HG03521 (cell line): ENCODE results near the gene PTPRZ1.

ENCODE experiments used
- ATAC-seq: cut with Tn5 transposase; IDR thresholded peaks from one replicate; pipeline ENCODE4 v1.9.1; 2021; ENCODE audit warnings: mild to moderate bottlenecking, moderate library complexity; ENCODE audit not compliant: unreplicated experiment

Gene PTPRZ1

DNA sequence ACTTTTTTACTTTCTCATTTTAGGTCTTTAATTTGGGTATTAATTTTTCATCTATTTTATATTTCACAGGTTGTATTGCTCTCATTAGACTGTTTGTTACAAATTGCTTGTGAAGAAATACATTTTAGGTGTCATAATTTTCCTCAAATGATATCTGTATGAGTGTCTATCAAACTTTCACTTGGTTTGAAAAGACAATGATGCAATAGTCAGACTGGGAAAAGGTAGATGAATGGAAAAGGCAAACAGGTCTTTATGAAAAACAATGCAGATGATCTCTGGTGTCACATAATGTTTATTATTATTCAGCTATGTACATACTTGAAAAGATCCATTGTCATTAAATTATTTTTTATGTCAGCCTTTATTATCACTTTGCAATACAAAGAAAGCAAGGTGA is 80.2 kb downstream of the PTPRZ1 start:
- ATAC-seq, result no peak

DNA sequence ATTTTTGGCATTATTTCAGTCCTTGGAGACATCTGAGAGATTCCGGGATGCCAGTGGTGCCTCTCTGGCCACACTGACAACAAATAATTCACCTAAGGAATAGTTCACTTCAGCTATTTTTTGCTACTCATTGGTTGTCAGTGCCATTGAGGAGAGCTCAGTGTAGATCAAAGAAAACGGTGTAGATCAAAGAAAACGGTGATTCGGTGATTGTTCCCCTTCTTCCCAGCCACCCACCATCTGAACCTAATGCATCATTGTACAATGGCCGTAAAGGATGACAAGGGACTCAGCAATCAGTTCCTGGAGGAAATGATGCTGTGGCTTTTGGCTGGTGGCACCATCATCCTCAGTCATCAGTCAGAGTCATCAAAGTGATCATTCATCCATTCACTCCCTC is 80.6 kb downstream of the PTPRZ1 start:
- ATAC-seq, result no peak

DNA sequence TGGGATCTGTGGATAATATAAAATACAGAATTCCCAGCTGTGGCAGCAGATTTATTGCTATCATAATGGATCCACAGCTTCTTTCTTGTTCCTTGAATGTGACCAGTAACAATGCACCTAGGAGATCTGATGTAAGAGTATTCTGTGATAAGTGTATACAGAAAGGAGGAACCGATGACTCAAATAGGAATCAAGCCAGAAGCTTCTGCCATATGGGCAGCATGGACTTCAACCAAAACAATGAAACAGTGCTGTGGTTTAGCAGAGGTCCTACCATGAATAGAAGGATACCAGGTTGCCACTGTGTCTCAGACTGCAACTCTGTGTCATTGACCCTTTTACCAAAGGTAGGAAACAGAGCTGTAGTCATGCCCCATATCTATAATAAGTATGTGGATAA is 81.8 kb downstream of the PTPRZ1 start:
- ATAC-seq, result no peak

DNA sequence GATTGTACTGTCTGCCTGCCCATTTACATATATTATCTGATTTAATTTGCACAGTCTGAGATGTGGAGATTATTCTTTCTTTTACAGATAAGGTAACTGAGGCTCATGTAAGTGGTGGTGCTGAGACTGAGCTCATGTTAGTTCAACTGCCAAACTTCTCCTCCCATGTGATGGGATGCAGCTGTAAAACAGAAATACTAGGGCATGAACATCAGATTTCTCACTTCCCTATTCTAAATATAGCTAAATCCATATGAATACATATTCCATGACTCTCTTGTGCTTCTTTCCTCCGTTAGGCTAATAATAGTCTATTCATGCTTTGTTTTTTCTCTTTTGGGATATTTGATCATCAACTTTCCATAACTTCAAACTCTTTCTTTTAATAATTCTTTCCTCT is 84.7 kb downstream of the PTPRZ1 start:
- no peak for ATAC-seq

DNA sequence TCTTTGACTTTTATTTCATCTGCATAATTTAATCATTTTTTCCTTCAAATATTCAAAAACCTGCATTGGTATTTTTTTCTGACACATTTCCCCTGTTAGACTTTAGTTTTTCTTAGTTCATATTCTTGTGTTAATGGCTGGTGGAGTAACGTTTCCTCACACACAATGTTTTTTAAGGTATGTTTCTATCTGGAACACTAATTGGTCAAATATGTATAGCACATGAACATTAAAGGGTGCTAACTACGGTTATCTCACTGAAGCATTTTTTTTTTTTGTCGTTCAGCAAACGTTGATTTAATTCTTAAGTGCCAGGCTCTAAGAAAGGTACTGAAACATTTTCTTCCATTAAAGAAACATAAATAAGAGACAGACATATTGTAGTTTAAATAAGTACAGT is 87.7 kb downstream of the PTPRZ1 start:
- ATAC-seq, result no peak

DNA sequence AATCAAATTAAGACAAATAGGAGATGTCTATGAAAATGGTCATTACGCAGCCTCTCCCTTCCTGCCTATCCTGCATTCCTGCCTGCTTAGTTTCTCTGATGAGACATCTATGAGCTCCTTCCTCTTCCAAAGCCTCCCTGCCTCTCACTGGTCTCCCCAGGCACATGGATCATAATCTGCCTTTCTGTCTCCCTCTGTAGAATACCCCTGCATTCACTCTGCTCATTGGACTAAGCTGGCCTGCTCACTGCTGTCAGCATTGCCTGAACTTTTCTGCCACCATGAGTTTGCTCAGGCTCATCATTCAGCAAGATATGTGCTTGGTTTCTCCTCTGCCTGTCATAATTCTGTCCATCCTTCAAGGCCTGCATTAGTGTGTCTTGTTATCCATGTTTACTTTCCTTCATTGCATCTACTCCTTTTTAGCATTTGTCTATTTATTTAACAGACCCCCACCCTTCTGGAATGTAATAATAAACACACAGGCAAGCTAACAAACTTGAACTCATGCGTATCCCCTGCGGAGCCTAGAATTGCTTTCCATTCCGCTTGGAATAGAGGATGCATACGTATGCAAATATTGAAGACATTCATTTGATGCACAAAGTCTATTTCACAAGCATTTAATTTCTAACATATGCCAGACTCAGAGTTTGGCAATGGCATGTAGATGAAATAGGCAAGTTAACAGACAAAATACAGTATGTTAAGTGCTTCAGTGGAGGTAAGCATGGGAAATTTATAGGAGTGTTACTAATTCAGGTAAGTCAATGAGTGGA is 88.3 kb downstream of the PTPRZ1 start:
- no peak for ATAC-seq

DNA sequence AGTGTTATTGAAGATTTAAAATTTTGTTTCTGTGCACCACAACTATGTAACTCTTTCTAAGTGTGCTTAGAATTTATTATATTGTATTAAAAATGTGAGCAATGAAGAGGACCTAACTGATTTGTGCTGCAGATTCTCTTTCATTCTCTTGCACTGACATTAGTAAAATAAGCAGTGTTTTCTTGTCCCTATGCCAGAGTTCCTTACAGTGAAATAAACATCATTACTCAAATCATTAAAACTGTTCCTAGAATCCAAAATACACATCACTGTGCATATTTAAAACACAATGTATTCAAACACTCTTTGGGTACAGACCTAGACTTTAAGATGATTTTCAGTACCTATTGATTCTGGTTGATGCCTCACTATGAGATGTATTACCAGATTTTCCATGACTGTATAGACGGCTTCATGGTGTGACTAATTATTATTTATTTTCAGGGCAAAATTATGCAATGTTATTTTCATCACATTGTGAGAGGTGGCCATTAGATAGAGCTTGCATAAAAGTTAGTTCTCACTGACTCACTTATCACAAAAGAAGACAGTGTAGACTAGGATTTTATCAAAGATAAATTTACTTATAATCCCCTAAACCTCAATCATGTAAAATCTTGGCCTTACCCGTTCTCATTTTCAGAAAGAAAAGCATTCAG is 93.4 kb downstream of the PTPRZ1 start:
- ATAC-seq, result no peak

DNA sequence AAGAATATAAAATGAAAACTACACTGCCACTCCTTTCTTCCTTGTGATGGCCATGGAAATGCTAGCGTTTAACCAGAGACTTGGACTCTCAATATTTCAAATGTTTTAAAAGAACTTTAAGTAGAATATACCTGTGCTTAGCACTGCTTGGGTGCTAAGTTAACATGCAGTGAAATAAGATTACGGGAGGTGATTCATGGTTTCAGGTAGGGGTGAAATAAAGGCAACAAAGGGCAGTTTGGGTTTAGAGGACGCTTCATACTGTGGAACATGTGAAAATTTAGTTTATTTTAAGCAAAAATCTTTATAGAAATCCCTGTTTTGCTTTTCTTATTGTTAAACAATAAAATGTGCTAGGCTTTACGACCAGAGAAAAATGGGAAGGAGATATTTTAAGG is 94.0 kb downstream of the PTPRZ1 start:
- ATAC-seq, result no peak

DNA sequence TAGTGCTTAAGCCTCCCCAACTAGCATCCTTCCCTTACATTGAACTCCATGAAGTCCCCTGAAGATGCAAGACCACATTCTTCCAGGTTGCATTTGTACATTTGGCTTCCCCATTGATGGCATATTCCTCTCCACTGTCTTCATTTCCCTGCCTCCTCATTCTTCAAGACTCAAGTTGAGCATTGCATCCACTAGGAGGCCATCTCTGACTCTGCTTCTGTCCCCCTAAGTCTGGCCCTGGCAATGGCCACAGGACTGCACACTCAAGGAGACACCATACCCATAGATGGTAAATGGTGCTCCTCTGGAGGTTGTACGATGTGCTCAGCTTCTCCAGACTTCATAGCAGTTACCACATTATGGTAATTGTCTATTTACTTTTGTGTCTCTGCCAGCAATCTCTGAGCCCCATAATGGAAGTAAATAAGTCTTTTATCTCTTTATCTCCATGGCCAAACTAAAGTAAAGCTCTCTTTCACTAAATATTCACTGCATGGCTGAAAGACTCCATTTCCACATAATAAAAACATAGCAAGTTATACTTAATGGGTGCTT is 112.6 kb downstream of the PTPRZ1 start:
- ATAC-seq, result no peak

DNA sequence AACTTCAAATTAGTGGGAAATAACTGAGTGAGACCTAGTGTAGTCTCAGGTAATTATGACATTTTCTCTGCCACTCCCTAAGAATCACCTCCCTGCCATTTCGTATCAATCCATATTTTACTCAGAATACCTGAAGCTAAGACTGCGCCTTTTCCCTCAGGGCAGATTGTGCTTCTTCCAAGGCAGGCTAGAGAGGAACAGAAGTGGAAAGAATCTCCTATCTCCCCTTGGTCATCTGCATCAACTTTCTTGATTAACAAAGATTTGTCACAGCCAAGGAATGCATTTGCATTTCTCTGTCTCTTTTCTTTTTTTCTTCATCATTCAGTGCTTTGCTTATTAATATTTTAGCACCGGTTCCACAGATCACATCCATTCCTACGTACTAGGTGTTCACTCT is 119.1 kb downstream of the PTPRZ1 start:
- no peak for ATAC-seq

DNA sequence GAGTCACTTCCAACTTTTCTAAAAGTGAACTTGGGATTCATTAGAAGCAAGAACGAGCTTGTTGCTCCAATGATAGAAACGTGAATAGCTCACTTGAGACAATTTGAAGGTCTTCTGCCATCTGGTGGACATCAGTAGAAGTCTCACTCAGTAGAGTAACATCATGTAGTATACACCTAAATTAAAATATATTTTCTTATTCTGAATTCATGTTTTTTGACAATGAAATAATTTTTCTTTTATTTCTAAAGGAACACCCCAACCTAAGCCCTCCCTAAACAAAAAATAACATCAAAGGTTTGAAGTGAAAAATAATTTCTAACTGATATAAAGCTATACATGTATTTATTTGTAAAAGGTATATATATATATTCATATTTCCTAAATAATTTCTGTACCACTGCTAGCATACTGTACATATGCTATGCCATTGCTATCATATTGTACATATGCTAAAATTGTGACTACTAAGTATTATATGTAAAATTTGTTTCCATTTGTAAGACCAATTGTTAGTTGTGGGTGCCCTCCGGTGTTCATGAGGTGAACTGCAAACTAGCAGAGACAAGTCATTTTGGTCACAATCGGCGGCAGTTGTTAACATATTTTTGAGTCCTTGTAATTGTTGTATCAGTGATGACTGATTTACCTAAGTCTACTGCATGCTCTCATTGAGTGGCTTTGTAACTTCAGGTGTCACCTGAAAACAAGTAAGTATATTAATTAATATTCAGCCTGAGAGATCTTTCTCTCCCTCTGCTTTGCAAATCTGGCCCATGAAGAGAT is 121.9 kb downstream of the PTPRZ1 start:
- ATAC-seq, result peak; percentile 94

DNA sequence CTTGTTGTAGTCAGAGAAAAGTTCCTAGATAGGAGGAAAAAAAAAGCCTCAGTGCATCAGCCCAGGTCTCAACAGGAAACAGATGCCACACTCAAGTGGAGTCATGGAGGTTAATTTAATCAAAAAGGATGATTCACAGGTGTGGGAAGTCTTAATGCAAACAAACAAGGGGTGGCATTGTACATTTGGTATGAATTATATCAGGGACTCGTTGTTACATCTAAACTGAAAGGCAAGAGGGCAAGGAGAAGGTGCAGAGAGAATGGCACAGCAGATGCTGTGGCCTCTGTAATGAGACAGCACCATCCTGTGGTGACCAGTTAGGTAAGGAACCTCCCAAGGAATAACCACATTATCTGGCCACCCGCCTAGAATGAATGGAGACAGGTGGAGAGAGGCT is 133.7 kb downstream of the PTPRZ1 start:
- no peak for ATAC-seq

DNA sequence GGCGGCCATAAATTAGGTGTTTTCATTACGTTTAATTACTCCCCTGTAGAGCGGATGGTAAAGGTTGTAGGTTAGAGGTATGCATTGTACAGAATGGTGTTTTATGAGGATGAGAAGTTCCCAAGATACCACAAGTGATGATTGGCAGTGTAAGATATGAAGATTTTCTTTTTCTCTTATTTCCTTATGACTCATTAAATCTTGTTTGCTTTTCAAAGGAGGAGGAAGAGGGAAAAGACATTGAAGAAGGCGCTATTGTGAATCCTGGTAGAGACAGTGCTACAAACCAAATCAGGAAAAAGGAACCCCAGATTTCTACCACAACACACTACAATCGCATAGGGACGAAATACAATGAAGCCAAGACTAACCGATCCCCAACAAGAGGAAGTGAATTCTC is 137.2 kb downstream of the PTPRZ1 start:
- no peak for ATAC-seq

DNA sequence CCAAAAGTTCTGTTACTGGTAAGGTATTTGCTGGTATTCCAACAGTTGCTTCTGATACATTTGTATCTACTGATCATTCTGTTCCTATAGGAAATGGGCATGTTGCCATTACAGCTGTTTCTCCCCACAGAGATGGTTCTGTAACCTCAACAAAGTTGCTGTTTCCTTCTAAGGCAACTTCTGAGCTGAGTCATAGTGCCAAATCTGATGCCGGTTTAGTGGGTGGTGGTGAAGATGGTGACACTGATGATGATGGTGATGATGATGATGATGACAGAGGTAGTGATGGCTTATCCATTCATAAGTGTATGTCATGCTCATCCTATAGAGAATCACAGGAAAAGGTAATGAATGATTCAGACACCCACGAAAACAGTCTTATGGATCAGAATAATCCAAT is 140.1 kb downstream of the PTPRZ1 start:
- peak; percentile 64 for ATAC-seq

DNA sequence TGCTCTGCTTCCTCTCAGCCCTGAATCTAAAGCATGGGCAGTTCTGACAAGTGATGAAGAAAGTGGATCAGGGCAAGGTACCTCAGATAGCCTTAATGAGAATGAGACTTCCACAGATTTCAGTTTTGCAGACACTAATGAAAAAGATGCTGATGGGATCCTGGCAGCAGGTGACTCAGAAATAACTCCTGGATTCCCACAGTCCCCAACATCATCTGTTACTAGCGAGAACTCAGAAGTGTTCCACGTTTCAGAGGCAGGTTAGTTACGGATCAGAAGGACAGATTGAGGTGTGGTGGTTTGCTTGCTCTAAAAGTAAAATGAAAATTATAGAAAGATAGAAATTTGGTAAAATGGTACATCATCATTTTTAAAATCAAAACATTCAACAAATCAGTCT is 140.7 kb downstream of the PTPRZ1 start:
- ATAC-seq, result no peak

DNA sequence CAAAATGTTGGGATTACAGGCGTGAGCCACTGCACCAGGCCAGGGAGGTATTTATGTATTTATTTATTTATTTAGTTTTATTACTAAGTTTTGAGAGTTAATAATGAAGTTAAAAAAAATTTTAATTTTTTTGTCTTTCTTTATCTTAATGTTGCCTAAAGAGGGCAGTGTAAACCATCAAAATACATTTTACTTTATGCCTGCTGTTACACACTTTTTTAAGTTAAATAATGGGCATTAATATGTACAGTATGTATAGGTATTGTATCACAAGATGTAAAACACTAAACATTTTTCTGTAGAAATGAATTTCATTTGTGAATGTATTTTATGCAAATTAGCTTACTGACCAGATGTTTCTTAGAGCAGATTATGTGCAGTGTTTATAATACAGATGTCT is 141.7 kb downstream of the PTPRZ1 start:
- ATAC-seq, result no peak

DNA sequence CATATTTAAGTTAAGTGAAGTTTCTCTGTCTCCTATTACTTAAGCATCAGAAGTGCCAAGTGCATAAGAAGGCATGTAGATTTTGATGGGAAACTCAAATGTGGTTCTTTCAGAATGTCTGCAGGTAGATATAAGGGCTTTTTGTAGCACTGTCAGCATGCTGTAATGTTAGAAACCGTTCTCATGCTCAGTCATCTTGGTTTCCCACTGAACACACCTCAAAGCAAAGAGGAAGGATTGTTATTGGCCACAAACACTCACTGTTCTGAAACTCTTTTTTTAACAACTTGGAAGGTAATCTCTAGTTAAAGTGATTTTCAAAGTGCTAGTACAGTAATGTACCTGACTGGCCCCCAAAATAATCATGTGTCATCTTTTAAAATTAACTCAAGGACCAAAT is 145.1 kb downstream of the PTPRZ1 start:
- no peak for ATAC-seq

DNA sequence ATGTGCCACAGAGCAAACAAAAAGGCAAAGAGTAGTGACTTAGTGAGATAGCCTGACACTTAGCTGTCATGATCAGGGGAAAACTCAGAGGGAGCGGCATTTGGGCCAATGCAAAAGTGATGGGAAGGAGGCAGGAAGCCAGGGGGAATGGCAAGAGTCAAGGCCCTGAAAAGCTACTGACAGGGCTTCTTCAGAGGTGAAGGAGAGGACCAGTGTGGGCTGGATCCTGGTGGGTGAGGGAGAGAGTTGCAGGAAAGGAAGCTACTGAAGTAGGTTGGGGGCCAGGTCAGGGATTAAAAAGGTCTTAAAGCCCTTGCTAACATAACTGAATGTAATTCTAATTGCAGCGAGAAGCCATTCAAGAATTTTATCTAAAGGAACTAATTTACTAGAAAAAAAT is 154.1 kb downstream of the PTPRZ1 start:
- ATAC-seq, result no peak

DNA sequence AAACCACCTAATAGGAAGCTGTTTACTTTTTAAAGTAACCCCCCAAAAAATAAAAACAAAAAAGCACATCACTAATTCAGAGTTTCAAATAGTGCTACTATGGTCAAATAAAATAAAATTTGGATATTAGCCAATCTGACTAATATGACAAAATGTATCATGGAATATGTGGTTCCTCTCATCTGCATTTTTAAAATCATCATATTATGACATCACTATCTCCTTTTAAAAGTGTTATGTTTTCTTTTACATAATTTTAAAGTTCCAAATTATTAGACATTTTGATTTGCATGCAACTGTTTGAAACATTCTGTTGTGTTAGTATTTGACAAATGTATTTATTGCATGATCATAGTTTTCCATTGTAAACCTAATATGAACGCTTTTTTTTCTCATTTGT is 160.7 kb downstream of the PTPRZ1 start:
- no peak for ATAC-seq

DNA sequence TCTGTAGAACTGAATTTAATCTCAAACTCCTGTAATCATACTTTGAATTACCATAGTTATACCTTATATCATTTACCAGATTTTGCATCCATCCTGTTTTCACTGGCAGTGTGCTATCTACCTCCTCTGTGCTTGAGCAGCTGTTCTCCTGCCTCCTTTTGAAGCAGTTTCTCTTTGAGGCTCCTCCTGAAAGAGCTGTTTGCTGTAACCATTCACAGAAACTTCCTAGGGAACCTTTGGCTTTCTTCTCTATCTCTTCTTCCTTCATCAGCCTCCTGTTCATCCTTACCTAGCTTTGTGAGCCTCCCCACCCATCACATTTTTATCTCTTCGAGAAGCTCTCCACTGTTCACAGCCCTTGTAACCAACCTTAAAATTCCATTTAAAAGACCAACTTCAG is 162.9 kb downstream of the PTPRZ1 start:
- ATAC-seq, result no peak

DNA sequence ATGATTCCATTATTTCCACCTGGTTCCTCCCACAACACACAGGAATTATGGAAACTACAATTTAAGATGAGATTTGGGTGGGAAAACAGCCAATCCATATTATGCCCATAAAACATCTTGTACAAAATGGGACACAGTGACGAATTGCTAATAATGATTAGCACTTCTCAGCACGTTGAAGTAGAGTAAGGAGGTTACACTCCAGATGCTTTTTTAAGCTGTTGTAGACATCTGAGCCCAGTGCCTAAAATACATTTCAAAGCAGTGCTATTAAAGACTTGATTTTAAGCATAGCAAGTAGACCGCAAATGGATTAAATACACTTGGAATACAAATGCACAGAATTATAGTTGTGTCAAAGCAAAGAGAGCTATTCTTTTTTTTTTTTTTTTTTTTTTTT is 165.2 kb downstream of the PTPRZ1 start:
- ATAC-seq, result no peak

DNA sequence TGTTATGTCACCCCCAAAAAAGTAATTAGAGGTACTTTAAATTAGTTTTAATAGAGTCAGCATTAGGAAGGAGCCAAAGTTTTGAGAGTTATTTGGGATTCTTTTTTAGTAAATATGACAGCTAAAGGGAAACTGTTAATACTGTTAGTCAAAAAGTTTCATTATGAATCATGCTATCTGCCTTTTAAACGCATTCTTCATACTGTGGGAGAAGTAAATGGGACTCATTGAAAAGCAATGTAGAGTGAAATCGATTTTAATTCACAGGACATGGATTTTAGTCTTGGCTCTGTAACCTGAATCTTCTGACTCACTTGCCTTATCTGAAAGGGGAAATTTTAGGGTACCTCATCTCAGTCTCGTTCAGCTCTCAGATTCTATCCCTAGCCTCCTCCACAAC is 165.9 kb downstream of the PTPRZ1 start:
- ATAC-seq, result no peak
